ENCODE data around the gene VSIG1. TPM values are rescaled to one million over a fixed set of nuclear protein-coding genes. Genes with fewer than 3 reads are reported as not detected.

The VSIG1 gene
- total RNA-seq, 1 experiment from 2014 or later, result 0.07 TPM

DNA sequence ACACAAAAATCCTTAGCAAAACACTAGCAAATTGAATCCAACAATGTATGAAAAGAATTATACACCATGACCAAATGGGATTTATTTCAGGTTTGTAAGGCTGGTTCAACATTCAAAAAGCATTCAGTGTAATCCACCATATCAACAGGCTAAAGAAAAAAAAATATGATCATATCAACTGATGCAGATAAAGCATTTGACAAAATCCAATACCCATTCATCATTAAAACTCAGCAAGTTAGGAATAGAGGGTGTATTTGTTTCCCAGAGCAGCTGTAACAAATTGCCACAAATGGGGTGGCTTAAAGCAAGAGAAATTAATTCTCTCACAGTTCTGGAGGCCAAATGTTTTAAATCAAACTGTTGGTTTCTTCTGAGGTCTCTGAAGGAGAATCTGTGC, 10.7 kb downstream of the VSIG1 start:
- no peaks in the 10 kb centered on the region for H3K4me1 ChIP-seq (ENCODE audit: control insufficient read depth in 1 of 2, insufficient read depth in 2 of 2, low read length in 2 of 2)
- ChIA-PET RAD21 (ENCODE audit: low non-redundant PET in 1 of 2, low total read pairs in 2 of 2, uncharacterized antibody in 2 of 2, unreplicated experiment in 2 of 2) (no interaction called here), CTCF (no interaction called here), POLR2A (no interaction called here)
- H3K79me2 ChIP-seq (ENCODE audit: insufficient read depth, low read length), result no peaks in the 10 kb centered on the region
- H2AFZ ChIP-seq (ENCODE audit: low read depth, low read length, poor library complexity, severe bottlenecking), result no peak overlapping the region
- no peaks in the 10 kb centered on the region for H3K27me3 ChIP-seq (ENCODE audit: insufficient read depth, low read length)
- no peak for DNase-seq (ENCODE audit: low read depth, low spot score)
- H3K4me2 ChIP-seq (ENCODE audit: low read length), result no peak overlapping the region
- H3K36me3 ChIP-seq (ENCODE audit: control insufficient read depth in 1 of 2, insufficient read depth in 2 of 2, low read length in 2 of 2), result no peaks in the 10 kb centered on the region
- no peak overlapping the region for H3K9ac ChIP-seq (ENCODE audit: low read length)
- intact Hi-C loops (cut with micrococcal nuclease), result no loop called here
- no peak overlapping the region for H3K4me3 ChIP-seq (replicated peaks in 1 of 2; ENCODE audit: low read depth in 1 of 2, low read length in 2 of 2)
- TF ChIP-seq SIN3A (IDR thresholded peaks at IDR 0.05; ENCODE audit: low read depth) (no peak), ELF1 (IDR thresholded peaks at IDR 0.05; ENCODE audit: borderline replicate concordance, low read depth) (no peak), YY1 (IDR thresholded peaks at IDR 0.05; ENCODE audit: extremely low read depth, insufficient replicate concordance, low read depth, low read length) (no peak), EZH2 (IDR thresholded peaks at IDR 0.05) (no peak), SP1 (IDR thresholded peaks at IDR 0.05; ENCODE audit: low read depth) (no peak), POLR2A (IDR thresholded peaks at IDR 0.05; ENCODE audit: borderline replicate concordance, extremely low read depth, insufficient read depth, insufficient read length) (no peak)
- ATAC-seq, result no peak
- H3K9me2 ChIP-seq (ENCODE audit: insufficient read depth), result no peaks in the 10 kb centered on the region
- H4K20me1 ChIP-seq (ENCODE audit: insufficient read depth), result no peaks in the 10 kb centered on the region
- H3K9me3 ChIP-seq (ENCODE audit: control insufficient read depth in 1 of 2, insufficient read depth in 1 of 2, low read depth in 1 of 2, low read length in 2 of 2), result no peaks in the 10 kb centered on the region
- H3K27ac ChIP-seq (ENCODE audit: low read depth, low read length), result no peak overlapping the region
- no TSS peak for BruUV-seq (replicated peaks)

DNA sequence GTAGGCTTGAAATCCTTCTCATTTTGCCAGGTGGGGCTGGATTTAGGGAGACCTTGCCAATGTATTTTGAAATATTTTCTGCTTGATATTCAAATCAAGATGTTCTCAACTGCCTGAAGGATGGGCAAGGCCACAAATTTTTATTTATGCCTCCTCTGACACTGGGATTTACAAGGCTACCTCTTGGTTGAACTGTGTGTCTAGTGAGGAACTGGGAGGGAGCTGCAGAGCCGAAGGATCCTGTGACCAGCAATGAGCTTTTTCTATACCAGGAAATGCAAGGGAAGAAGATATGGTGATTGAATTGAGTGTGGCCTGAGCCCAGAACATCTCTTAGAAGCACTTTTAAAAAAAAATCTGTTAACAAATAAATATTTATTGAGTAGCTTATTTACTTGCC, 14.9 kb downstream of the VSIG1 start:
- no peak for ATAC-seq
- H3K4me2 ChIP-seq (ENCODE audit: low read length), result no peak overlapping the region
- CTCF ChIA-PET, result no interaction called here
- H3K9ac ChIP-seq (ENCODE audit: low read length), result no peak overlapping the region
- H3K27ac ChIP-seq (ENCODE audit: low read depth, low read length), result no peak overlapping the region
- no peak overlapping the region for H3K4me3 ChIP-seq (replicated peaks in 1 of 2; ENCODE audit: low read depth in 1 of 2, low read length in 2 of 2)
- no peaks in the 10 kb centered on the region for H3K36me3 ChIP-seq (ENCODE audit: control insufficient read depth in 1 of 2, insufficient read depth in 2 of 2, low read length in 2 of 2)
- no peaks in the 10 kb centered on the region for H3K9me3 ChIP-seq (ENCODE audit: control insufficient read depth in 1 of 2, insufficient read depth in 1 of 2, low read depth in 1 of 2, low read length in 2 of 2)
- no peak for TF ChIP-seq TCF7L2 (IDR thresholded peaks at IDR 0.05; ENCODE audit: borderline replicate concordance, extremely low read depth, insufficient read depth, insufficient read length)
- no peak for TF ChIP-seq CEBPB (IDR thresholded peaks at IDR 0.05; ENCODE audit: low read depth)
- TF ChIP-seq, protein P1, sequence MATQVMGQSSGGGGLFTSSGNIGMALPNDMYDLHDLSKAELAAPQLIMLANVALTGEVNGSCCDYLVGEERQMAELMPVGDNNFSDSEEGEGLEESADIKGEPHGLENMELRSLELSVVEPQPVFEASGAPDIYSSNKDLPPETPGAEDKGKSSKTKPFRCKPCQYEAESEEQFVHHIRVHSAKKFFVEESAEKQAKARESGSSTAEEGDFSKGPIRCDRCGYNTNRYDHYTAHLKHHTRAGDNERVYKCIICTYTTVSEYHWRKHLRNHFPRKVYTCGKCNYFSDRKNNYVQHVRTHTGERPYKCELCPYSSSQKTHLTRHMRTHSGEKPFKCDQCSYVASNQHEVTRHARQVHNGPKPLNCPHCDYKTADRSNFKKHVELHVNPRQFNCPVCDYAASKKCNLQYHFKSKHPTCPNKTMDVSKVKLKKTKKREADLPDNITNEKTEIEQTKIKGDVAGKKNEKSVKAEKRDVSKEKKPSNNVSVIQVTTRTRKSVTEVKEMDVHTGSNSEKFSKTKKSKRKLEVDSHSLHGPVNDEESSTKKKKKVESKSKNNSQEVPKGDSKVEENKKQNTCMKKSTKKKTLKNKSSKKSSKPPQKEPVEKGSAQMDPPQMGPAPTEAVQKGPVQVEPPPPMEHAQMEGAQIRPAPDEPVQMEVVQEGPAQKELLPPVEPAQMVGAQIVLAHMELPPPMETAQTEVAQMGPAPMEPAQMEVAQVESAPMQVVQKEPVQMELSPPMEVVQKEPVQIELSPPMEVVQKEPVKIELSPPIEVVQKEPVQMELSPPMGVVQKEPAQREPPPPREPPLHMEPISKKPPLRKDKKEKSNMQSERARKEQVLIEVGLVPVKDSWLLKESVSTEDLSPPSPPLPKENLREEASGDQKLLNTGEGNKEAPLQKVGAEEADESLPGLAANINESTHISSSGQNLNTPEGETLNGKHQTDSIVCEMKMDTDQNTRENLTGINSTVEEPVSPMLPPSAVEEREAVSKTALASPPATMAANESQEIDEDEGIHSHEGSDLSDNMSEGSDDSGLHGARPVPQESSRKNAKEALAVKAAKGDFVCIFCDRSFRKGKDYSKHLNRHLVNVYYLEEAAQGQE (IDR thresholded peaks at IDR 0.05; ENCODE audit: low read depth), result no peak
- TF ChIP-seq SRF (IDR thresholded peaks at IDR 0.05; ENCODE audit: low read depth), result no peak
- TF ChIP-seq, protein P2, sequence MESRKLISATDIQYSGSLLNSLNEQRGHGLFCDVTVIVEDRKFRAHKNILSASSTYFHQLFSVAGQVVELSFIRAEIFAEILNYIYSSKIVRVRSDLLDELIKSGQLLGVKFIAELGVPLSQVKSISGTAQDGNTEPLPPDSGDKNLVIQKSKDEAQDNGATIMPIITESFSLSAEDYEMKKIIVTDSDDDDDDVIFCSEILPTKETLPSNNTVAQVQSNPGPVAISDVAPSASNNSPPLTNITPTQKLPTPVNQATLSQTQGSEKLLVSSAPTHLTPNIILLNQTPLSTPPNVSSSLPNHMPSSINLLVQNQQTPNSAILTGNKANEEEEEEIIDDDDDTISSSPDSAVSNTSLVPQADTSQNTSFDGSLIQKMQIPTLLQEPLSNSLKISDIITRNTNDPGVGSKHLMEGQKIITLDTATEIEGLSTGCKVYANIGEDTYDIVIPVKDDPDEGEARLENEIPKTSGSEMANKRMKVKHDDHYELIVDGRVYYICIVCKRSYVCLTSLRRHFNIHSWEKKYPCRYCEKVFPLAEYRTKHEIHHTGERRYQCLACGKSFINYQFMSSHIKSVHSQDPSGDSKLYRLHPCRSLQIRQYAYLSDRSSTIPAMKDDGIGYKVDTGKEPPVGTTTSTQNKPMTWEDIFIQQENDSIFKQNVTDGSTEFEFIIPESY (IDR thresholded peaks at IDR 0.05; ENCODE audit: extremely low read depth, insufficient replicate concordance, low read length), result no peak
- TF ChIP-seq, protein P3, sequence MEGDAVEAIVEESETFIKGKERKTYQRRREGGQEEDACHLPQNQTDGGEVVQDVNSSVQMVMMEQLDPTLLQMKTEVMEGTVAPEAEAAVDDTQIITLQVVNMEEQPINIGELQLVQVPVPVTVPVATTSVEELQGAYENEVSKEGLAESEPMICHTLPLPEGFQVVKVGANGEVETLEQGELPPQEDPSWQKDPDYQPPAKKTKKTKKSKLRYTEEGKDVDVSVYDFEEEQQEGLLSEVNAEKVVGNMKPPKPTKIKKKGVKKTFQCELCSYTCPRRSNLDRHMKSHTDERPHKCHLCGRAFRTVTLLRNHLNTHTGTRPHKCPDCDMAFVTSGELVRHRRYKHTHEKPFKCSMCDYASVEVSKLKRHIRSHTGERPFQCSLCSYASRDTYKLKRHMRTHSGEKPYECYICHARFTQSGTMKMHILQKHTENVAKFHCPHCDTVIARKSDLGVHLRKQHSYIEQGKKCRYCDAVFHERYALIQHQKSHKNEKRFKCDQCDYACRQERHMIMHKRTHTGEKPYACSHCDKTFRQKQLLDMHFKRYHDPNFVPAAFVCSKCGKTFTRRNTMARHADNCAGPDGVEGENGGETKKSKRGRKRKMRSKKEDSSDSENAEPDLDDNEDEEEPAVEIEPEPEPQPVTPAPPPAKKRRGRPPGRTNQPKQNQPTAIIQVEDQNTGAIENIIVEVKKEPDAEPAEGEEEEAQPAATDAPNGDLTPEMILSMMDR (IDR thresholded peaks at IDR 0.05 in 2 of 3, conservative IDR thresholded peaks at IDR 0.05 in 1 of 3; ENCODE audit: borderline replicate concordance in 1 of 3, insufficient read depth in 1 of 3, low read depth in 2 of 3, low read length in 2 of 3), result no peak
- TF ChIP-seq, protein P4, sequence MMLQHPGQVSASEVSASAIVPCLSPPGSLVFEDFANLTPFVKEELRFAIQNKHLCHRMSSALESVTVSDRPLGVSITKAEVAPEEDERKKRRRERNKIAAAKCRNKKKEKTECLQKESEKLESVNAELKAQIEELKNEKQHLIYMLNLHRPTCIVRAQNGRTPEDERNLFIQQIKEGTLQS (IDR thresholded peaks at IDR 0.05), result no peak
- POLR2A ChIA-PET, result no interaction called here
- no peaks in the 10 kb centered on the region for H3K9me2 ChIP-seq (ENCODE audit: insufficient read depth)
- no peaks in the 10 kb centered on the region for H4K20me1 ChIP-seq (ENCODE audit: insufficient read depth)
- H2AFZ ChIP-seq (ENCODE audit: low read depth, low read length, poor library complexity, severe bottlenecking), result no peak overlapping the region
- BruUV-seq (replicated peaks), result no TSS peak
- intact Hi-C loops (cut with micrococcal nuclease), result no loop called here
- RAD21 ChIA-PET (ENCODE audit: low non-redundant PET in 1 of 2, low total read pairs in 2 of 2, uncharacterized antibody in 2 of 2, unreplicated experiment in 2 of 2), result no interaction called here
- no peak for DNase-seq (ENCODE audit: low read depth, low spot score)
- no peaks in the 10 kb centered on the region for H3K4me1 ChIP-seq (ENCODE audit: control insufficient read depth in 1 of 2, insufficient read depth in 2 of 2, low read length in 2 of 2)
- H3K79me2 ChIP-seq (ENCODE audit: insufficient read depth, low read length), result no peaks in the 10 kb centered on the region
- no peaks in the 10 kb centered on the region for H3K27me3 ChIP-seq (ENCODE audit: insufficient read depth, low read length)

All from HCT116 (cell line).